Endothelial cell of umbilical vein (primary cell): ENCODE results near the gene UFD1. TPM values are rescaled to one million over a fixed set of nuclear protein-coding genes. Genes with fewer than 3 reads are reported as not detected.

Experiments used
- BruUV-seq: library from RNA; stranded (reverse); fragments of 400-500 nt; replicated peaks from 2 replicates; lab custom pipeline; 2021; lab: Mats Ljungman, UMichigan
- CTCF ChIA-PET: fragments of 300-600, 350-600 bp; sonication (Branson Sonifier 250); formaldehyde crosslinking; loops from one replicate; lab custom pipeline; 2021; ENCODE audit warnings: antibody characterized with exemption, inconsistent platforms; lab: Charles Lee
- POLR2A ChIA-PET: fragments of 300-600, 350-600 bp; sonication (Branson Sonifier 250); formaldehyde crosslinking; loops from one replicate; lab custom pipeline; 2021; ENCODE audit warnings: antibody characterized with exemption, inconsistent platforms; lab: Charles Lee
- DNase-seq: peaks from one replicate; pipeline ENCODE4 v3.0.0-alpha.2; 2011; ENCODE audit warnings: low read depth, low spot score
- FAIRE-seq: peaks from 2 replicates; lab custom pipeline; 2011; peaks lifted over from hg19 to GRCh38; lab: Jason Lieb, UNC
- H2AFZ ChIP-seq: 2 replicates; pipeline ENCODE4 v1.6.0; 2012; ENCODE audit warnings: low read depth, low read length, control low read depth, inconsistent platforms
- H3K27ac ChIP-seq: 2 replicates; pipeline ENCODE4 v1.5.1; 2011; ENCODE audit warnings: low read depth, mild to moderate bottlenecking, control low read depth, low read length, moderate library complexity; ENCODE audit not compliant: insufficient read depth
- H3K27me3 ChIP-seq, 2 experiments: 2 replicates each; pipeline versions ENCODE4 v1.6.0 to v1.6.1; 2011; ENCODE audit warnings: low read length in 2 of 2, mixed read lengths in 1 of 2; ENCODE audit not compliant: control insufficient read depth in 2 of 2, insufficient read depth in 2 of 2
- H3K36me3 ChIP-seq, 2 experiments: 2 replicates in 1 of 2; 3 replicates in 1 of 2; pipeline ENCODE4 v1.5.1; 2011; ENCODE audit warnings: low read length in 2 of 2, mild to moderate bottlenecking in 1 of 2, moderate library complexity in 1 of 2; ENCODE audit not compliant: control insufficient read depth in 2 of 2, insufficient read depth in 2 of 2; ENCODE audit errors: extremely low read depth in 1 of 2
- H3K4me1 ChIP-seq: 3 replicates; pipeline ENCODE4 v1.5.1; 2011; ENCODE audit warnings: mild to moderate bottlenecking, low read length; ENCODE audit not compliant: control insufficient read depth, insufficient read depth; ENCODE audit errors: extremely low read depth
- H3K4me2 ChIP-seq: 2 replicates; pipeline ENCODE4 v1.6.1; 2011; ENCODE audit warnings: low read length, control low read depth, mixed read lengths; ENCODE audit not compliant: insufficient read depth
- H3K4me3 ChIP-seq, 3 experiments: fragments of 200-600 bp in 1 of 3; sonication (generic), shearing (Covaris generic) in 1 of 3; replicated peaks in 1 of 3; 2 replicates each; pipeline ENCODE4 v1.5.1; 2011 to 2016; ENCODE audit warnings: control low read depth in 3 of 3, low read length in 3 of 3, mild to moderate bottlenecking in 2 of 3, inconsistent platforms in 1 of 3, low read depth in 1 of 3, moderate library complexity in 1 of 3; ENCODE audit not compliant: insufficient read depth in 1 of 3
- H3K79me2 ChIP-seq: 2 replicates; pipeline ENCODE4 v1.6.0; 2012; ENCODE audit warnings: low read length, inconsistent platforms; ENCODE audit not compliant: control insufficient read depth, insufficient read depth
- H3K9ac ChIP-seq: replicated peaks from 2 replicates; pipeline ENCODE3; 2011; ENCODE audit warnings: low read length, control low read depth; ENCODE audit not compliant: insufficient read depth; ENCODE audit errors: extremely low read depth
- H3K9me1 ChIP-seq: replicated peaks from 3 replicates; pipeline ENCODE4 v1.6.0; 2011; ENCODE audit warnings: mild to moderate bottlenecking, low read length; ENCODE audit not compliant: control insufficient read depth, insufficient read depth; ENCODE audit errors: extremely low read depth
- H3K9me3 ChIP-seq: replicated peaks from 2 replicates; pipeline ENCODE4 v1.5.1; 2012; ENCODE audit warnings: low read length, inconsistent platforms; ENCODE audit not compliant: control insufficient read depth, insufficient read depth
- H4K20me1 ChIP-seq: replicated peaks from 2 replicates; pipeline ENCODE3; 2011; ENCODE audit warnings: mild to moderate bottlenecking, low read length; ENCODE audit not compliant: control insufficient read depth, insufficient read depth; ENCODE audit errors: extremely low read depth
- EZH2 ChIP-seq: IDR thresholded peaks from 2 replicates; pipeline ENCODE4 v1.6.1; 2012; ENCODE audit warnings: borderline replicate concordance, low read depth, mild to moderate bottlenecking, moderate library complexity, low read length, inconsistent platforms; ENCODE audit not compliant: severe bottlenecking
- FOS ChIP-seq: IDR thresholded peaks from 2 replicates; pipeline ENCODE4 v1.6.1; 2011; ENCODE audit warnings: mild to moderate bottlenecking, low read length, moderate library complexity, borderline replicate concordance; ENCODE audit not compliant: insufficient read depth
- GATA2 ChIP-seq: IDR thresholded peaks from 2 replicates; pipeline ENCODE4 v1.7.0; 2011; ENCODE audit warnings: low read depth, mild to moderate bottlenecking, moderate library complexity, mixed read lengths, low read length; ENCODE audit not compliant: insufficient read length, insufficient read depth
- JUN ChIP-seq: IDR thresholded peaks from 2 replicates; pipeline ENCODE4 v1.6.1; 2011; ENCODE audit warnings: borderline replicate concordance, low read depth; ENCODE audit not compliant: insufficient read length, insufficient read depth
- MYC ChIP-seq: IDR thresholded peaks from one replicate; pipeline ENCODE4 v1.6.1; 2011; ENCODE audit warnings: mild to moderate bottlenecking, low read depth, low read length
- POLR2A ChIP-seq: IDR thresholded peaks from 2 replicates; pipeline ENCODE4 v1.6.1; 2012; ENCODE audit warnings: low read depth, mild to moderate bottlenecking, control low read depth, low read length
- POLR2AphosphoS5 ChIP-seq: IDR thresholded peaks from 2 replicates; pipeline ENCODE4 v1.6.1; 2012; ENCODE audit warnings: low read depth, mild to moderate bottlenecking, control low read depth, low read length, moderate library complexity; ENCODE audit not compliant: insufficient read depth
- dilution Hi-C: fragments of 300-500 bp; cut with MboI; formaldehyde crosslinking; loops from one replicate; pipeline ENCODE4 v1.15.0; 2019; ENCODE audit warnings: low sequenced_read_pairs; ENCODE audit not compliant: extremely low pct_ligation_motif_present
- intact Hi-C: fragments of 100-400 bp; cut with micrococcal nuclease; formaldehyde crosslinking; loops from one replicate; pipeline ENCODE4 v1.10.0; 2022
- polyA plus RNA-seq, 4 experiments: library from polyadenylated mRNA; depleted of rRNA in 3 of 4; stranded (reverse) in 3 of 4; unstranded in 1 of 4; fragments of >200 nt; gene quantifications; 2 replicates each; pipeline versions ENCODE4 v1.2.1 to v1.2.3, GENCODE V29; 2011 to 2012; ENCODE audit warnings: missing spikeins in 1 of 4
- total RNA-seq: library from RNA; stranded (reverse); gene quantifications from 2 replicates; pipeline ENCODE4 v1.2.3, GENCODE V29; 2021
- TF ChIP-seq, protein P1 (sequence below): IDR thresholded peaks from 2 replicates; pipeline ENCODE4 v1.6.1; 2011; ENCODE audit not compliant: insufficient read depth, insufficient read length
- TF ChIP-seq, protein P2 (sequence below), 2 donors: IDR thresholded peaks; 1 replicate in 1 of 2; 2 replicates in 1 of 2; pipeline ENCODE4 v1.5.1; 2011; ENCODE audit warnings: low read length in 2 of 2, mild to moderate bottlenecking in 2 of 2, moderate library complexity in 2 of 2, control low read depth in 1 of 2, inconsistent platforms in 1 of 2, low read depth in 1 of 2; ENCODE audit not compliant: insufficient read depth in 1 of 2; ENCODE audit errors: extremely low read depth in 1 of 2

The UFD1 gene
- total and polyA plus RNA-seq, 2 donors (not counting 3 experiments of a cell fraction or from before 2014, with no cell fraction given): 127 to 228 TPM

DNA sequence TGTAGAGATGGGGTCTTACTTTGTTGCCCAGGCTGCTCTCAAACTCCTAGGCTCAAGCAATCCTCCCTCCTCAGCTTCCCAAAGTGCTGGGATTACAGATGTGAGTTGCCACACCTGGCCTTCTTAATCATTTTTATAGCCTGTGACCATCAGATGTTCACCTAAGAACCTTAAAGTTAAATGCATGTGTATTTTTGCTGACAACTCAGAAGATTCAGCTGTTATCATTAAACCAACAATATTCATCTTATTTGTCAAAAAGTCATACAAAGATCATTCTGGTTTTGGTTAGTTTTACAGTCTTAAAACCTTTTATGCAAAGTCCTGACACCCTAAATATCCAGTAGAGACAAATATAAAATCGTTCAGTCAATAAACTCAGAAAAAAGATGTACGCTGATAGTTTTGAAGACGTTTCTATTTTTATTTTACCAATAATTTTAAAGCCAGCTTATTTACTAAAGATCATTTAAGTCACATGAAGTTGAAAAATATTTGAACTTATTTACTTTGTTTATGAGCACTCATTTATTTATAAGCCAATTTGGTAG lies 23.0 kb upstream of the UFD1 start:
- Histone ChIP-seq H2AFZ (no peak overlapping the region), H3K9me3 (no peaks in the 10 kb centered on the region), H3K4me1 (no peaks in the 10 kb centered on the region), H3K4me2 (no peak overlapping the region), H4K20me1 (no peaks in the 10 kb centered on the region), H3K27me3 (no peaks in the 10 kb centered on the region), H3K79me2 (no peaks in the 10 kb centered on the region), H3K36me3 (no peaks in the 10 kb centered on the region), H3K9me1 (no peaks in the 10 kb centered on the region), H3K27ac (no peak overlapping the region), H3K4me3 (no peak overlapping the region), H3K9ac (no peak overlapping the region)
- DNase-seq (no peak), FAIRE-seq (peak; percentile 46)
- dilution Hi-C loops: no loop called here
- ChIA-PET POLR2A (no interaction called here), CTCF (interaction anchor here (0.9 to 3.3 kb wide), 7 partner anchors 9 to 139 kb away, joined by 3 to 29 read pairs (median 3); no protein-coding TSS in a partner anchor)
- intact Hi-C loops: no loop called here
- no peak for TF ChIP-seq GATA2
- TSS peak; percentile 9 for BruUV-seq

DNA sequence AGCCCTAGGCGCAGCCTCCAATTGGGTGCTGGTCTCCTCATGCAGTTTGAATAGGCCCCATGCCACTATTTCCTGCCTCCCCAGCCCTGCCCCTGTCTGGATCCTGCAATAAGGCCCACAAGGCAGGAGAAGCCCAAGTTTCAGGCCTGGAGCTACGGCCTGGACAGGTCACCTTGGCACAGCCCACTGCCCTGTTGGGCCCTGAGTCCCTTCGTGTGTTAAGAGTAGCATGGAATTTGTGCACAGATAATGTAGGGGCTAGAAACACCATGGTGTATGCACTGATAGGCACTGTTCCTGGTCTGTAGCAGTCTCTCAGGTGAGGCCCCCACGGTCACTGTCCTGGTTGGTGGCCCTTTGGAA lies 20.9 kb upstream of the UFD1 start:
- H3K9me1 ChIP-seq: no peaks in the 10 kb centered on the region
- H3K27ac ChIP-seq: no peak overlapping the region
- no peak overlapping the region for H3K9ac ChIP-seq
- intact Hi-C loops (no loop called here), dilution Hi-C loops (no loop called here)
- no peaks in the 10 kb centered on the region for H3K79me2 ChIP-seq
- no peak for FAIRE-seq
- no peak overlapping the region for H2AFZ ChIP-seq
- ChIA-PET POLR2A (no interaction called here), CTCF (no interaction called here)
- no peaks in the 10 kb centered on the region for H4K20me1 ChIP-seq
- DNase-seq: no peak
- no TSS peak for BruUV-seq
- TF ChIP-seq JUN (no peak), FOS (no peak), POLR2A (no peak), POLR2AphosphoS5 (no peak), MYC (no peak), EZH2 (no peak), GATA2 (no peak)
- TF ChIP-seq, protein P1, sequence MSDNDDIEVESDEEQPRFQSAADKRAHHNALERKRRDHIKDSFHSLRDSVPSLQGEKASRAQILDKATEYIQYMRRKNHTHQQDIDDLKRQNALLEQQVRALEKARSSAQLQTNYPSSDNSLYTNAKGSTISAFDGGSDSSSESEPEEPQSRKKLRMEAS: no peak
- TF ChIP-seq, protein P2, sequence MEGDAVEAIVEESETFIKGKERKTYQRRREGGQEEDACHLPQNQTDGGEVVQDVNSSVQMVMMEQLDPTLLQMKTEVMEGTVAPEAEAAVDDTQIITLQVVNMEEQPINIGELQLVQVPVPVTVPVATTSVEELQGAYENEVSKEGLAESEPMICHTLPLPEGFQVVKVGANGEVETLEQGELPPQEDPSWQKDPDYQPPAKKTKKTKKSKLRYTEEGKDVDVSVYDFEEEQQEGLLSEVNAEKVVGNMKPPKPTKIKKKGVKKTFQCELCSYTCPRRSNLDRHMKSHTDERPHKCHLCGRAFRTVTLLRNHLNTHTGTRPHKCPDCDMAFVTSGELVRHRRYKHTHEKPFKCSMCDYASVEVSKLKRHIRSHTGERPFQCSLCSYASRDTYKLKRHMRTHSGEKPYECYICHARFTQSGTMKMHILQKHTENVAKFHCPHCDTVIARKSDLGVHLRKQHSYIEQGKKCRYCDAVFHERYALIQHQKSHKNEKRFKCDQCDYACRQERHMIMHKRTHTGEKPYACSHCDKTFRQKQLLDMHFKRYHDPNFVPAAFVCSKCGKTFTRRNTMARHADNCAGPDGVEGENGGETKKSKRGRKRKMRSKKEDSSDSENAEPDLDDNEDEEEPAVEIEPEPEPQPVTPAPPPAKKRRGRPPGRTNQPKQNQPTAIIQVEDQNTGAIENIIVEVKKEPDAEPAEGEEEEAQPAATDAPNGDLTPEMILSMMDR (IDR thresholded peaks at IDR 0.05; ENCODE audit: extremely low read depth in 1 of 2, insufficient read depth in 1 of 2, low read depth in 1 of 2, low read length in 2 of 2): no peak
- H3K4me2 ChIP-seq: no peak overlapping the region
- peaks cover 0 to 2% of the 10 kb centered on the region in 2 experiments for H3K36me3 ChIP-seq
- no peaks in the 10 kb centered on the region for H3K9me3 ChIP-seq
- H3K4me3 ChIP-seq: no peak overlapping the region
- H3K4me1 ChIP-seq: no peaks in the 10 kb centered on the region
- H3K27me3 ChIP-seq: no peaks in the 10 kb centered on the region
